ENCODE measurements around the gene ETFA. TPM values are rescaled to one million over a fixed set of nuclear protein-coding genes. Genes with fewer than 3 reads are reported as not detected.

The ETFA gene
- total and polyA plus RNA-seq, 9 of the 15 experiments (the other 6 are each of a cell fraction or from before 2014, with no cell fraction given): 130 to 543 (median 232) TPM

GRCh38 chr15:76312540-76313174 lies 1.4 kb upstream of the ETFA start:
- DNase-seq (ENCODE audit: extremely low read depth in 1 of 4, low spot score in 3 of 4) (peak in 1 of 4 experiments; percentile 47), FAIRE-seq (peak; percentile 65), ATAC-seq (no peak)
- Histone ChIP-seq H2AFZ (ENCODE audit: low read depth, low read length) (peak overlapping the region; percentile 98), H3K27ac (ENCODE audit: extremely low read depth, low read depth, low read length) (peak overlapping the region; percentile 68), H3K9me1 (ENCODE audit: control insufficient read depth, insufficient read depth, low read length) (no peaks in the 10 kb centered on the region), H3K27me3 (ENCODE audit: control insufficient read depth in 2 of 2, insufficient read depth in 2 of 2, low read length in 2 of 2) (no peaks in the 10 kb centered on the region), H3K79me2 (ENCODE audit: control insufficient read depth, insufficient read depth, low read length) (peaks cover 39% of the 10 kb centered on the region), H3K4me3 (no peak overlapping the region), H3K36me3 (ENCODE audit: control insufficient read depth, insufficient read depth, low read length) (peaks cover 13% of the 10 kb centered on the region; the same call in 2 of the 3 replicates), H3K9ac (ENCODE audit: insufficient read depth in 1 of 2, low read depth in 2 of 2, low read length in 2 of 2) (peak overlapping the region; percentile 3 to 46; a peak in 3 of 4 replicates), H3K4me1 (replicated peaks in 1 of 2; ENCODE audit: control insufficient read depth in 2 of 2, insufficient read depth in 2 of 2, low read length in 2 of 2) (peaks cover 28 to 29% of the 10 kb centered on the region in 2 experiments), H4K20me1 (replicated peaks; ENCODE audit: control insufficient read depth, insufficient read depth, low read length) (no peaks in the 10 kb centered on the region; the same call in 1 of the 2 replicates), H3K9me3 (replicated peaks; ENCODE audit: control insufficient read depth, insufficient read depth, low read depth, low read length) (no peaks in the 10 kb centered on the region), H3K4me2 (ENCODE audit: insufficient read depth, low read length) (peak overlapping the region; percentile 32)
- in situ Hi-C loops (cut with MboI) (no loop called here), intact Hi-C loops (cut with micrococcal nuclease) (no loop called here)
- WGBS (ENCODE audit: insufficient coverage, low coverage, missing lambda C conversion rate): 44% methylated on average over 7 of the region's 7 CpGs
- TSS peak; percentile 83 for BruUV-seq (replicated peaks)
- ChIA-PET CTCF (ENCODE audit: low intra/inter-chr PET ratio) (no interaction called here), POLR2A (interaction anchor here (0.5 to 2.1 kb wide), 6 partner anchors 17 to 106 kb away, joined by 3 to 16 read pairs (median 4); partner anchors contain the start of gene ISL2)
- TF ChIP-seq ZBTB8A (IDR thresholded peaks at IDR 0.05; ENCODE audit: partially characterized antibody) (no peak), NBN (IDR thresholded peaks at IDR 0.05; ENCODE audit: low read depth) (no peak), ARID1B (IDR thresholded peaks at IDR 0.05) (peak; percentile 40; the same call in 1 of the 2 replicates), NFIC (IDR thresholded peaks at IDR 0.05) (0 out of 2 replicates have a peak, but pooled peaks have one; percentile 5), SRSF9 (IDR thresholded peaks at IDR 0.05; ENCODE audit: borderline replicate concordance, low read depth, low read length) (no peak), FOXA3 (CRISPR knock-in tag; conservative IDR thresholded peaks at IDR 0.05 in 1 of 2, IDR thresholded peaks at IDR 0.05 in 1 of 2) (0 out of 4 replicates have a peak, but pooled peaks of 1 of the 2 experiments have one; percentile 21), EP400 (IDR thresholded peaks at IDR 0.05) (no peak), CBFA2T2 (conservative IDR thresholded peaks at IDR 0.05) (0 out of 2 replicates have a peak, but pooled peaks have one; percentile 13), YBX1 (IDR thresholded peaks at IDR 0.05) (no peak), GATAD2A (IDR thresholded peaks at IDR 0.05) (0 out of 2 replicates have a peak, but pooled peaks have one; percentile 46), EZH2 (IDR thresholded peaks at IDR 0.05; ENCODE audit: borderline replicate concordance, low read depth, low read length) (no peak), HDAC1 (IDR thresholded peaks at IDR 0.05) (0 out of 4 replicates have a peak, but pooled peaks of 1 of the 2 experiments have one; percentile 14), TCF3 (CRISPR knock-in tag; IDR thresholded peaks at IDR 0.05) (peak; percentile 47), MTA1 (IDR thresholded peaks at IDR 0.05; ENCODE audit: borderline replicate concordance) (no peak)
- TF ChIP-seq, protein P1, sequence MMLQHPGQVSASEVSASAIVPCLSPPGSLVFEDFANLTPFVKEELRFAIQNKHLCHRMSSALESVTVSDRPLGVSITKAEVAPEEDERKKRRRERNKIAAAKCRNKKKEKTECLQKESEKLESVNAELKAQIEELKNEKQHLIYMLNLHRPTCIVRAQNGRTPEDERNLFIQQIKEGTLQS (IDR thresholded peaks at IDR 0.05): no peak
- TF ChIP-seq, protein P1 (CRISPR knock-in tag; conservative IDR thresholded peaks at IDR 0.05): no peak
- TF ChIP-seq, protein P2, sequence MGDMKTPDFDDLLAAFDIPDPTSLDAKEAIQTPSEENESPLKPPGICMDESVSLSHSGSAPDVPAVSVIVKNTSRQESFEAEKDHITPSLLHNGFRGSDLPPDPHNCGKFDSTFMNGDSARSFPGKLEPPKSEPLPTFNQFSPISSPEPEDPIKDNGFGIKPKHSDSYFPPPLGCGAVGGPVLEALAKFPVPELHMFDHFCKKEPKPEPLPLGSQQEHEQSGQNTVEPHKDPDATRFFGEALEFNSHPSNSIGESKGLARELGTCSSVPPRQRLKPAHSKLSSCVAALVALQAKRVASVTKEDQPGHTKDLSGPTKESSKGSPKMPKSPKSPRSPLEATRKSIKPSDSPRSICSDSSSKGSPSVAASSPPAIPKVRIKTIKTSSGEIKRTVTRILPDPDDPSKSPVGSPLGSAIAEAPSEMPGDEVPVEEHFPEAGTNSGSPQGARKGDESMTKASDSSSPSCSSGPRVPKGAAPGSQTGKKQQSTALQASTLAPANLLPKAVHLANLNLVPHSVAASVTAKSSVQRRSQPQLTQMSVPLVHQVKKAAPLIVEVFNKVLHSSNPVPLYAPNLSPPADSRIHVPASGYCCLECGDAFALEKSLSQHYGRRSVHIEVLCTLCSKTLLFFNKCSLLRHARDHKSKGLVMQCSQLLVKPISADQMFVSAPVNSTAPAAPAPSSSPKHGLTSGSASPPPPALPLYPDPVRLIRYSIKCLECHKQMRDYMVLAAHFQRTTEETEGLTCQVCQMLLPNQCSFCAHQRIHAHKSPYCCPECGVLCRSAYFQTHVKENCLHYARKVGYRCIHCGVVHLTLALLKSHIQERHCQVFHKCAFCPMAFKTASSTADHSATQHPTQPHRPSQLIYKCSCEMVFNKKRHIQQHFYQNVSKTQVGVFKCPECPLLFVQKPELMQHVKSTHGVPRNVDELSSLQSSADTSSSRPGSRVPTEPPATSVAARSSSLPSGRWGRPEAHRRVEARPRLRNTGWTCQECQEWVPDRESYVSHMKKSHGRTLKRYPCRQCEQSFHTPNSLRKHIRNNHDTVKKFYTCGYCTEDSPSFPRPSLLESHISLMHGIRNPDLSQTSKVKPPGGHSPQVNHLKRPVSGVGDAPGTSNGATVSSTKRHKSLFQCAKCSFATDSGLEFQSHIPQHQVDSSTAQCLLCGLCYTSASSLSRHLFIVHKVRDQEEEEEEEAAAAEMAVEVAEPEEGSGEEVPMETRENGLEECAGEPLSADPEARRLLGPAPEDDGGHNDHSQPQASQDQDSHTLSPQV (IDR thresholded peaks at IDR 0.05): peak; percentile 43; the same call in 1 of the 2 replicates
- TF ChIP-seq, protein P3, sequence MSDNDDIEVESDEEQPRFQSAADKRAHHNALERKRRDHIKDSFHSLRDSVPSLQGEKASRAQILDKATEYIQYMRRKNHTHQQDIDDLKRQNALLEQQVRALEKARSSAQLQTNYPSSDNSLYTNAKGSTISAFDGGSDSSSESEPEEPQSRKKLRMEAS (CRISPR knock-in tag; IDR thresholded peaks at IDR 0.05): peak; percentile 6; the same call in 1 of the 2 replicates
